Cardiac muscle cell (in vitro differentiated cells and primary cell): Measurements from ENCODE around the gene ZFYVE1. TPM values are rescaled to one million over a fixed set of nuclear protein-coding genes. Genes with fewer than 3 reads are reported as not detected.

Source experiments
- DNase-seq, 2 donors: peaks; one replicate each; pipeline versions ENCODE4 v3.0.0 to v3.0.0-alpha.2; 2010 to 2017; ENCODE audit warnings: low read depth in 1 of 2, low spot score in 1 of 2
- H3K27ac ChIP-seq: fragments of 200-600 bp; sonication (generic); 2 replicates; pipeline ENCODE4 v1.5.1; 2016
- H3K27me3 ChIP-seq: fragments of 200-600 bp; sonication (generic); 2 replicates; pipeline ENCODE4 v1.6.0; 2016; ENCODE audit warnings: control low read depth
- H3K36me3 ChIP-seq: fragments of 200-600 bp; sonication (generic); 2 replicates; pipeline ENCODE4 v1.5.1; 2016; ENCODE audit warnings: control low read depth
- H3K4me1 ChIP-seq: fragments of 200-600 bp; sonication (generic); 2 replicates; pipeline ENCODE4 v1.8.1; 2017; ENCODE audit warnings: low read depth, mild to moderate bottlenecking, mixed run types
- H3K4me3 ChIP-seq: fragments of 200-600 bp; sonication (generic); 2 replicates; pipeline ENCODE4 v1.5.1; 2016; ENCODE audit warnings: mild to moderate bottlenecking
- H3K9me3 ChIP-seq: fragments of 200-600 bp; sonication (generic); 2 replicates; pipeline ENCODE4 v1.5.1; 2017; ENCODE audit warnings: low read depth, mild to moderate bottlenecking, control low read depth
- polyA plus RNA-seq: library from polyadenylated mRNA; unstranded; fragments of >200 nt; fragmentation: Nextera tagmentation; extraction: Ambion mirVana; gene quantifications from 2 replicates; pipeline ENCODE4 v1.2.1, GENCODE V29; 2016
- total RNA-seq: library from RNA; depleted of rRNA; stranded (reverse); fragments of >200 nt; gene quantifications from 2 replicates; pipeline ENCODE4 v1.2.3, GENCODE V29; 2016
- TF ChIP-seq, protein P1 (sequence below): IDR thresholded peaks from 2 replicates; pipeline ENCODE4 v1.5.1; 2012; ENCODE audit warnings: low read depth, mild to moderate bottlenecking, low read length

The ZFYVE1 gene
- total and polyA plus RNA-seq, 2 experiments from 2014 or later: 16.6 to 18.5 TPM

- DNase-seq: no peak
- Histone ChIP-seq H3K9me3 (no peaks in the 10 kb centered on the region), H3K4me3 (no peak overlapping the region), H3K27me3 (no peaks in the 10 kb centered on the region), H3K36me3 (peaks cover 9% of the 10 kb centered on the region), H3K27ac (no peak overlapping the region), H3K4me1 (no peaks in the 10 kb centered on the region)
- TF ChIP-seq, protein P1, sequence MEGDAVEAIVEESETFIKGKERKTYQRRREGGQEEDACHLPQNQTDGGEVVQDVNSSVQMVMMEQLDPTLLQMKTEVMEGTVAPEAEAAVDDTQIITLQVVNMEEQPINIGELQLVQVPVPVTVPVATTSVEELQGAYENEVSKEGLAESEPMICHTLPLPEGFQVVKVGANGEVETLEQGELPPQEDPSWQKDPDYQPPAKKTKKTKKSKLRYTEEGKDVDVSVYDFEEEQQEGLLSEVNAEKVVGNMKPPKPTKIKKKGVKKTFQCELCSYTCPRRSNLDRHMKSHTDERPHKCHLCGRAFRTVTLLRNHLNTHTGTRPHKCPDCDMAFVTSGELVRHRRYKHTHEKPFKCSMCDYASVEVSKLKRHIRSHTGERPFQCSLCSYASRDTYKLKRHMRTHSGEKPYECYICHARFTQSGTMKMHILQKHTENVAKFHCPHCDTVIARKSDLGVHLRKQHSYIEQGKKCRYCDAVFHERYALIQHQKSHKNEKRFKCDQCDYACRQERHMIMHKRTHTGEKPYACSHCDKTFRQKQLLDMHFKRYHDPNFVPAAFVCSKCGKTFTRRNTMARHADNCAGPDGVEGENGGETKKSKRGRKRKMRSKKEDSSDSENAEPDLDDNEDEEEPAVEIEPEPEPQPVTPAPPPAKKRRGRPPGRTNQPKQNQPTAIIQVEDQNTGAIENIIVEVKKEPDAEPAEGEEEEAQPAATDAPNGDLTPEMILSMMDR: no peak
Measured at GRCh38 chr14:72999316-72999715, 27.6 kb downstream of the ZFYVE1 start.

DNA sequence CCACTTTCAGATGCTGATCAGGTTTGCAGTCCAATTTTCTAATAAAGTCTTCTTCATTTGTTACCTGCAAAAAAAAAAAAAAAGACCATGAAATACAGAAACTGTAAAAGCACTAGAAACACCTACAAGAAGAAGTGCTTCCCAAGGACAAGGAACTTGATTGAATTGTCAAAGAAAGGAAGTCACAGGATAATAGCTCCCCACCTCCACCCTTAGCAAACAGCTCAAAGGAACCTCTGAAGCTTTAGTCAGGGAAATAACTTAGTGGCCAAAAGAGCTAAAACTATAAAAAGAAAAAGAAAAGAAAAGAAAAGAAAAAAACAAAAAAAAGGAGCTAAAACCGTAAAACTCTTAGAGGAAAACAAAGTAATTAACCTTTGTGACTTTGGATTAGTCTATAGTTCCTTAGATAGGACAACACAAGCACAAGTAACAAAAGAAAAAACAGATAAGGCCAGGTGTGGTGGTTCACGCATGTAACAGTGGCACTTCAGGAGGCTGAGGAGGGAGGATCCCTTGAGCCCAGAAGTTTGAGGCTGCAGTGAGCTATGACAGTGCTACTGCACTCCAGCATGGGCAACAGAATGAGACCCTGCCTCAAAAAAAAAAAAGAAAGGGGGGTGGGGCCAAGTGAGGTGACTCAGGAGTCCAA, 28.5 kb downstream of the ZFYVE1 start:
- Histone ChIP-seq H3K9me3 (no peaks in the 10 kb centered on the region), H3K27ac (no peak overlapping the region), H3K27me3 (no peaks in the 10 kb centered on the region), H3K4me1 (no peaks in the 10 kb centered on the region), H3K4me3 (no peak overlapping the region), H3K36me3 (peaks cover 9% of the 10 kb centered on the region)
- TF ChIP-seq, protein P1: no peak
- no peak for DNase-seq

- TF ChIP-seq, protein P1: no peak
- no peaks in the 10 kb centered on the region for H3K9me3 ChIP-seq
- no peak for DNase-seq
- H3K27ac ChIP-seq: no peak overlapping the region
- peaks cover 9% of the 10 kb centered on the region for H3K36me3 ChIP-seq
- H3K27me3 ChIP-seq: no peaks in the 10 kb centered on the region
- H3K4me1 ChIP-seq: no peaks in the 10 kb centered on the region
- no peak overlapping the region for H3K4me3 ChIP-seq
Measured at GRCh38 chr14:72996916-72997315, 30.0 kb downstream of the ZFYVE1 start.

- no peak overlapping the region for H3K4me3 ChIP-seq
- H3K27me3 ChIP-seq: no peaks in the 10 kb centered on the region
- DNase-seq: no peak
- H3K9me3 ChIP-seq: no peaks in the 10 kb centered on the region
- peaks cover 6% of the 10 kb centered on the region for H3K36me3 ChIP-seq
- H3K27ac ChIP-seq: no peak overlapping the region
- H3K4me1 ChIP-seq: no peaks in the 10 kb centered on the region
- TF ChIP-seq, protein P1: no peak
Measured at GRCh38 chr14:72990171-72990570, 36.7 kb downstream of the ZFYVE1 start.

DNA sequence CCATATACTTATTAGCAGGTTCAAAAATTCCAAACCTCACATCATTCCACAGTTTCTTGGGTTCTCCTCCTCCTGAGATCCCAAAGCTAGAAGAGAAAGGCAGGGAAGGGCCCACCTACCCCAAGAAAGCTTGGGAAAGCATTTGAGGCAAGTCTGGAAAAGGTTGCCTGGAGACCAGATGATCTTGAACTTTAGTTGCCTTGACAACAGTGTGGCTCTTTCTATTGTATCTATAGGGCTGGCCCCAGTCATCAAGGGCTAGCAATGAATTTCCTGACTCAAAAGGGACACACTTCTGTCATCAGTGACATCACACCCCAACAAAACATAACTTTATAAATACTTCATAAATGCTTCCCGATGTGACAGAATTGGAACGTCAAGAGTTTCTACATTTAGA, 40.0 kb downstream of the ZFYVE1 start:
- Histone ChIP-seq H3K36me3 (peaks cover 3% of the 10 kb centered on the region), H3K27ac (no peak overlapping the region), H3K9me3 (no peaks in the 10 kb centered on the region), H3K27me3 (no peaks in the 10 kb centered on the region), H3K4me3 (no peak overlapping the region), H3K4me1 (peaks cover 7% of the 10 kb centered on the region)
- TF ChIP-seq, protein P1: no peak
- no peak for DNase-seq
